Coronary artery (tissue), 2 donors: ENCODE results near the gene ARHGEF4.

Experiments used
- DNase-seq: peaks from one replicate; pipeline ENCODE4 v3.0.0-alpha.2; 2017; ENCODE audit warnings: low spot score
- H3K27ac ChIP-seq, 2 donors: fragments of 200-600 bp; sonication (generic); one replicate each; pipeline ENCODE4 v1.5.1; 2016 to 2019
- H3K4me3 ChIP-seq: fragments of 200-600 bp; sonication (generic); 2 replicates; pipeline ENCODE4 v1.5.1; 2016; ENCODE audit warnings: mild to moderate bottlenecking, moderate library complexity
- CTCF ChIP-seq: fragments of 200-600 bp; sonication (generic); IDR thresholded peaks from one replicate; pipeline ENCODE4 v1.5.1; 2019; ENCODE audit warnings: antibody characterized with exemption

Gene ARHGEF4

GRCh38 chr2:131038258-131039100 is 201.8 kb downstream of the ARHGEF4 start:
- Histone ChIP-seq H3K27ac (no peak overlapping the region), H3K4me3 (no peak overlapping the region)
- DNase-seq = no peak
- TF ChIP-seq CTCF = no peak

GRCh38 chr2:131039101-131039440 is 202.4 kb downstream of the ARHGEF4 start:
- no peak for DNase-seq
- TF ChIP-seq CTCF = no peak
- no peak overlapping the region for H3K27ac ChIP-seq
- no peak overlapping the region for H3K4me3 ChIP-seq

- Histone ChIP-seq H3K4me3 (no peak overlapping the region), H3K27ac (no peak overlapping the region)
- peak; percentile 64 for DNase-seq
- TF ChIP-seq CTCF = no peak
These were observed 202.8 kb downstream of the ARHGEF4 start for GRCh38 chr2:131039535-131039907.

GRCh38 chr2:131039908-131040660 is 203.4 kb downstream of the ARHGEF4 start:
- DNase-seq = no peak
- Histone ChIP-seq H3K4me3 (no peak overlapping the region), H3K27ac (no peak overlapping the region)
- TF ChIP-seq CTCF = no peak

GRCh38 chr2:131040661-131041401 is 204.1 kb downstream of the ARHGEF4 start:
- no peak for DNase-seq
- TF ChIP-seq CTCF = no peak
- no peak overlapping the region for H3K4me3 ChIP-seq
- H3K27ac ChIP-seq = no peak overlapping the region

GRCh38 chr2:131041402-131042147 is 204.9 kb downstream of the ARHGEF4 start:
- Histone ChIP-seq H3K4me3 (no peak overlapping the region), H3K27ac (no peak overlapping the region)
- DNase-seq = no peak
- TF ChIP-seq CTCF = no peak
